Fibroblast of skin of abdomen (primary cell): Measurements from ENCODE around the gene SLC16A4.
"Not testable (repeated sequence)": the region's sequence is repeated elsewhere in the genome, so short reads cannot be mapped to it uniquely, and the experiment has no call there.

Source experiments
- DNase-seq: peaks from one replicate; pipeline ENCODE4 v3.0.0-alpha.2; 2013

SLC16A4 gene

DNA sequence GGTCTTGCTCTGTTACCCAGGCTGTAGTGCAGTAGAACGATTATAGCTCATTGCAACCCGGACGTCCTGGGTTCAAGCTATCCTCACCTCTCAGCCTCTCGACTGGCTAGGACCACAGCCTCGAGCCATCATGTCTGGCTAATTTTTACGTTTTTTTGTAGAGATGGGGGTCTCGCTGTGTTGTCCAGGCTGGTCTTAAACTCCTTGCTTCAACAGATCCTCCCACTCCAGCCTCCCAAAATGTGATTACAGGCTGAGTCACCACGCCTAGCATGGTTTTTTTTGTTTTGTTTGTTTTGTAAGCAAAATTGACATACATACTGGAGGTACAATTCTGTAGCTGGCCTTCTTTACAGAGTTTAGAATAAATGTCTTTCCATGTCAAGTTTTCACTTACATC, 17.7 kb upstream of the SLC16A4 start:
- no peak for DNase-seq

DNA sequence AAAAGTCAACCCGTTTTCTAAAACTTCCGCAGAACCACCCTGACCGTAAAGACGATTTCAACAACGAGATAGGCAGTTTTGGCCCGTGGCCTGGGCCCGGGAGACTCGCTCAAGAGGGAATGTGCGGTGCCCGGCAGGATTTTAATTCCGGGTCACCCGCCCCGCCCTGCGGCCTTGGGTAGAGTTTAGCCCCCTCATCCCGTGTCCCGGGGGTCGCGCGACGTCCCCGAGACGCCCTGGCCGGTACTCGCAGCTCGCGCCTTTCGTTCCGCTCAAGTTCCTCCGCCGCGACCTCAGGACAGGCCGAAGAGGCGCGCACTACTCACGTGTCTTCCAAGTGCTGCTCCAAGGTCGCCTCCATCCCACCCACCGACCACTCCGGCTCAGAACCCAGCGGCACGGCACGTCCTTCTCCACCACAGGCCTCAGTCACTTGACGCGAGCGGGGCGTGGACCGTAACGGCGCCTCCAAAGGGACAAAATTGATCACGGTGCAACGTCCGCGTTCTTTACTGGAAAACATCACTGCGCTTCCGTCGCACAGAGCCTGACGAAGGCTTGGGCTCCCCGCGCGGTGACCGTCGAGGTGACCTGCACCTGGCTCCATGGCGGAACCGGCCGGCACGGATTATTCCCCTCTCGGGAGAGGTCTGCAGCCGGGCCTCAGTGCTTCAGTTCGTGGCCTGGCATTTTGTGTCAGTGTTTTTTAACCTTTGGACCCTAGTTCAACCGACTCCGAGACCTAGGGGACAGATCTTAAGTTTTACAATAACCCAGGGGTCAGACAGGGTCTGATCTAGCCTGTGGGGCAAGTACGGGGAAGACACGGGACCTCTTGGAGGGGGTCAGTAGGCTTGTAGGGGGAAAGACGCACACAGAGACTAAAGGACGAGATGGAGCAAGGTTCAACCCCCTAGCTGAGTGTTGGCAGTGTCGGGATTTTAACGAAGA, 16.7 kb upstream of the SLC16A4 start, which contains the start of gene LAMTOR5:
Gene LAMTOR5, minus strand, starts transcription at position 435 of the 951 bp plus-strand sequence. Its CDS starts 74 bp downstream, at position 361.
- peak; percentile 92 for DNase-seq

DNA sequence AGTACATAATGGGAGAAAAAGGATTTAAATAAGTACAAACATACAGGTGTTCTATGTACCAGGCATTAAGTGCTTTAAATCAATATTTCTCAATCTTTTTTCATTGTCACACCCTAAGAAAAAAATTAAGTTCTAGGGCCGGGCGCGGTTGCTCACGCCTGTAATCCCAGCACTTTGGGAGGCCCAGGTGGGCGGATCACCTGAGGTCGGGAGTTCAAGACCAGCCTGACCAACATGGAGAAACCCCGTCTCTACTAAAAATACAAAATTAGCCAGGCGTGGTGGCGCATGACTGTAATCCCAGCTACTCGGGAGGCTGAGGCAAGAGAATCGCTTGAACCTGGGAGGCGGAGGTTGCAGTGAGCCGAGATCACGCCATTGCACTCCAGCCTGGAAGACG, 15.6 kb upstream of the SLC16A4 start:
- not testable (repeated sequence) for DNase-seq

DNA sequence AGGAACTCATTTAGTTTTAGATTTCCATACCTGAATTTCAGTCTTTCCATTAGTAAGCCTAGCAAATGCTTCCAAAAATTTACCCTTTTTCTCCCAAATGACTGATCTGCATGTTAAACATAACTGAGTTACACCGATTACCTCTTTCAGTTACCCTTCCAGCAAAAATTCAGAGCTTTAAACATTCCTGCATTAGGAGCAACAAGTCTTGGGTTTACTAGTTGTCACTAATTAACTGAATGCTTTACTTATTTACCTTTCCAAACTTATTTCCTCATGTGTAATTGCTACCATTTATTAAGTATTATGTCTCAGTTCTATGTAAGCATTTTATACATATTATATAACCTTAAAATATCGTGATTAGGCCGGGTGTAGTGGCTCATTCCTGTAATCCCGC, 13.6 kb upstream of the SLC16A4 start:
- DNase-seq = no peak

DNA sequence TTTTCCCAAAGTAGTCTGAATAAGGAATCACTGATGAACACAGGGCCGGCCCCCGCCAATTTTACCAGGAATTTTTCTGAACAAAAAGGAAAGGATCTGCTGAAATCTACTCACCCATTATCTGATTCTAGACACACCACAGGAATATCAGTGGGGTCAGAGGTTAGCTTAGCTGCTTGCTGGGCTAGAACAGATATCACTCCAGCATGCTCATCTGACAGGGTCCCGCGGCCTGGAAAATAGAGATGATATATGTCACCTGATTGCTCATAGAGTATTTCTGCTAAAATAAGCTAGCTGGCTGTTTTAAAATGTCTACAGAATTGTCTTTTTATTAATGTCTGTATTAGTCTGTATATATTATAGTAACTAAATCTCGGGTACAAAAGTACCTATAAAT, 13.0 kb upstream of the SLC16A4 start:
- no peak for DNase-seq

DNA sequence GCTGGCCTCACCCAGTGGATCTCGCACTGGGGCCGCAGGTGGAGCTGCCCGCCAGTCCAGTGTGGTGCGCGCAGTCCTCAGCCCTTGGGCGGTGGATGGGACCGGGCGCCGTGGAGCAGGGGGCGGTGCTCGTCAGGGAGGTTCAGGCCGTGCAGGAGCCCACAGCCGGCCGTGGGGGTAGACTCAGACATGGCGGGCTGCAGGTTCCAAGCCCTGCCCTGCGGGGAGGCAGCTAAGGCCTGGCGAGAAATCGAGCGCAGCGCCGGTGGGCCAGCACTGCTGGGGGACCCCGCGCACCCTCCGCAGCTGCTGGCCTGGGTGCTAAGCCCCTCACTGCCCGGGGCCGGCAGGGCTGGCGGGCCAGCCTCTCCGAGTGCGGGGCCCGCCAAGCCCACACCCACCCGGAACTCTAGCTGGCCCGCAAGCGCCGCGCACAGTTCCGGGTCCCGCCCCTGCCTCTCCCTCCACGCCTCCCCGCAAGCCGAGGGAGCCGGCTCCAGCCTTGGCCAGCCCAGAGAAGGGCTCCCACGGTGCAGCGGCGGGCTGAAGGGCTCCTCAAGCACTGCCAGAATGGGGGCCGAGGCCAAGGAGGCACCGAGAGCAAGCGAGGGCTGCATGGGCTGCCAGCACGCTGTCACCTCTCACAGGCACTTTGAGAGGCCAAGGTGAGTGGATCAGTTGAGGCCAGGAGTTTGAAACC, 5.6 kb upstream of the SLC16A4 start:
- not testable (repeated sequence) for DNase-seq

DNA sequence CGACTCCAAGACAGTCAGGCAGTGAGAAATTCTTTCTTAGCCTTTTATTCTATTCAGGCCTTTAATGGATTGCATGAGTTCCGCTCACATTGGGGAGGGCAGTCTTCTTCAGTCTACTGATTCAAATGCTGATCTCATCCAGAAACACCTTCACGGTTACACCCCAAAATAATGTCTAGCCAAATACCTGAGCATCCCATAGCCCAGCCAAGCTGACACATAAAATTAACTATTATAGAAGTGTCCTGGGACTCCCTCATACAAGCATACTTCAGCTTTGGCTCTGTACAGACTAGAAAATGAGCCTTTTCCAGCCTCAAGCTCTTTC, 3.6 kb upstream of the SLC16A4 start:
- DNase-seq = no peak

DNA sequence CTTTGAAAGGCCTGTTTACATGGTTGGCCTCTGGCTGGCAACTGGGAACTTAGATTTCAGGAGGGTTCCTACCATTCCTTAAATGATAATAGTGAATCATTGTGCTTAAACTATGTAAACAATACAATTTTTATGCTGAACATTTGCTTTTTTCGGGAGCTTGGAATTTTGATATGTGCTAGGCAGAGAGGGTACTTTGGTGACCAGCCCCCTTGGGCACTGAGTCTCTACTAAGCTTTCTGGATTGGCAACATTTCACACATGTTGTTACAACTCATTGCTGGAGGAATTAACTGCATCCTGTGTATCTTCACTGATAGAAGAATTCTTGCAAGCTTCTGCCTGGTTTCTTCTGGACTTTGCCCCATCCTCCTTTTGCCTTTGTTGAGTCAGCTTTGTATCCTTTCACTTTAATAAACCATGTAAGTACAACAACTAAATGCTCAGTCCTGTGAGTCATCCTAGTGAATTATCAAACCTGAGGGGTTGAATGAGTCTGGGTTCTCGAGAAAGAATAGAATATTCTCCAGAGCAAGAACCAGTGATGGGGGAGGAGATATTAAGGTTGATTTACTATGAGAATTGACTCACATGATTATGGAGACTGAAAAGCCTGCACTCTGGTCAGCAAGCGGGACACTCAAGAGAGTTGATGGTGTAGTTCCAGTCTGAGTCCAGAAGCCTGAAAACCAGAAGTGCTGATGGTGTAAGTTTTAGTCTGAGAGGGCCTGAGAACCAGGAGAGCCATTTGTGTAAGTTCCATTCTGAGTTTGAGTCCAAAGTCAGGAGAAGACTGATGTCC, 3.1 kb upstream of the SLC16A4 start:
- DNase-seq = peak; percentile 74

DNA sequence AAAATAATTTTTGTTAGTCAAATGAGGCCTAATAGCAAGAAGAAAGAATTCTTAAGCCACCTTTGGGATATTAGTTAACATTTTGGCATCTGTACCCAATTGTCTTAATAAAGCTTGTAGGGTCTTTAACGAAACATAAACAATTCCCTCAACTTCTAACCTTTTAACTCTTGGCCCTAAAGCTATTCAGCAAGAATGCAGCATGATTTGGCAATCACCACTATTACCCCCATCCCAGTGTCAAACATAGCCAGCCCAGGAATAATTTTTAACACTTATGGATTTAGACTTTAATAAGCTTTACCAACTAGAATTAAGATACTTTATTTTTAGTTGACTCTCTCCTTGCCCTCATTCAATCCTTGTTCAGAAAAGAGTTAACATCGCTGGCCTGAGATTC, 2.5 kb upstream of the SLC16A4 start:
- DNase-seq = no peak

DNA sequence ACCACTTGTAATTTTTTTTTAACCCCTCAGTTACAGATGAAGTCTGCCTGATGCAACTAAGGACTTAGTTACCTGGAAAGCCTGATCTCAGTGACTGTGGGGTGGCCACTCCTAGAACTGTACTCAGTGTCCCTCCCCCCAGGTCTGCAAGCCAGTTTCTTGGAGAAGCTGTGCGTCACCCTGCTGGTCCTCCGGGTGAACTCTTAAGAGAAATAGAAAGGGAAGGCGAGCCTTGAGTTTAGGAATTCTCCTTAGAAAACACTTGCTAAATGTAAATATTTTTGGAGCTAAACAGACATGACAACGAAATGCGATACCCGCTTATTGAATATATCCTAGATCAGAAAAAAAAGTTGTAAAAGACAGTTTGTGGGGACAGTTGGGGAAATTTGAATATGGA, 730 bp downstream of the SLC16A4 start:
- peak; percentile 64 for DNase-seq

DNA sequence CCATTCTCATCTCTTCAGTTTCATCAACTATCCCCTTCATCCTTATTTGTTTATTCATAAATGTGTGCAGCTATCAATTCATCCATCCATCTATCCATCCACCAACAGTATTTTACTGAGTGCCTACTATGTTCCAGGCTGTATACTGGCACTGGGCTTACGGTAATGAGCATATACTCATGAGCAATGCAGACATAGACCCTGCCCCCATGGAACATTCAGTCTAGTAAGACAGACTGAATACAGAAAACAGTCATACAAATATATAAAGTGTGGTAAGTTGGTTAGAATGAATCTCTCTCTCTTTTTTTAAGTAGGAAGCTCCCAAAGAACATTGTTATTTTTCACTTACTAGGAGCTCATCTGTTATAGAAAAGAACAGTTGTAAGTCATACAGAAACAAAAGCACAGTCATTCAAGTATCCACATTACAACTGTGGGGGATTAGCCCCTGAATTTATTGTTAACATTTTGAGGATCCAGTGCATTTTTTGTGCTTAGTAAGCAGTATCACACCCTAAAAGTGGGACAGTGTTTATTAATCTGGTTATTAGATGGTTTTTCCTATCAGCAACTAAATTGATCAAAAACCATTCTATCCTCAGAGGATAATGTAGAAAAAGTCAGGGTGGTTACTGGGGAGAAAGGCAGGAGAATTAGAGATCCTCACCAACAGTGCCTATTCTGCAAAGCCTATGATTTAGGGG, 3.6 kb downstream of the SLC16A4 start:
- no peak for DNase-seq

DNA sequence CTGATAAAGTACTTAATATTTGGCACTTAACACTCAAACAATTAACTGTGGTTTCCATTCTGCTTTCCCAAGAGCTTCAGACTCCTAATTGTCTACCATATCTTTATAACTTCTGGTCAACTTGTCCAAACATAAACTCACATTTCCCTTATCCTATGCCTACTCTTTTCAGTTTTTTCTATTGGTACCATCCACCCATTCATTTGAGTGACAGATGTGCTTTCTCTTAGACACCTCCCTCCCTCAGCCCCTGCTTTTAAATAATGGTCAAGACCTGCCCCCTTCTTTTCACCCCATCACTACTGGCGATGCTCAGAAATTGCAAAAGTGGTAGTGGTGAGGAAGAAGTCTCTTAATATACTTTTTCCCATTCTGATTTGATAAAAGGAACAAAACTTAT, 5.5 kb downstream of the SLC16A4 start:
- no peak for DNase-seq

DNA sequence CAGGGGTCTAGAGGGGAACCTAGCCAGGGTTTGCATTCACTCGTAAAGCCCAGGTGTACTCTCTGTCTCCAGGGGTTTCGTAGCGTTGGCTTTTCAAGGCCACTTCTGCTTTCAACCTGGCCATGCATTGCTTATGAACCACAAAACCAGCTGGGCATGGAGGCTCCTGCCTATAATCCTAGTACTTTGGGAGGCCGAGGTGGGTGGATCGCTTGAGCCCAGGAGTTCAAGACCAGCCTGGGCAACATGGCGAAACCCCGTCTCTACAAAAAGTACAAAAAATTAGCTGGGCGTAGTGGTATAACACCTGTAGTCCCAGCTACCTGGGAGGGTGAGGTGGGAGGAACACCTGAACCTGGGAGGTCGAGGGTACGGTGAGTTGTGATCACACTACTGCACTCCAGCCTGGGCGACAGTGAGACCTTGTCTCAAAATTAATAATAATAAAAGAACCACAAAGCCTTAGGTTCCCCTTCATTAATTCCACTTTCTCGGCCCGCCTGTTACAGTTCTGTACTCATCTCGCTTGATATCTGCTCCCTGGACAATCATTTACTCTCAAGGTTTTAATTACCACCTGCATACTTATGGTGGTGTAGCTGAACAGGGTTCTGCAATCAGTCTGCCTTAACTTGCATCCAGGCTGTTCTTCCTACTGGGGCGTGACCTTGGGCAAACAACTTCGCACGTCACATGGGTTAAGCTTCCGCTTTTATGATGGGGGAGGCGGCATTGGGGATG, 6.1 kb downstream of the SLC16A4 start:
- no peak for DNase-seq

DNA sequence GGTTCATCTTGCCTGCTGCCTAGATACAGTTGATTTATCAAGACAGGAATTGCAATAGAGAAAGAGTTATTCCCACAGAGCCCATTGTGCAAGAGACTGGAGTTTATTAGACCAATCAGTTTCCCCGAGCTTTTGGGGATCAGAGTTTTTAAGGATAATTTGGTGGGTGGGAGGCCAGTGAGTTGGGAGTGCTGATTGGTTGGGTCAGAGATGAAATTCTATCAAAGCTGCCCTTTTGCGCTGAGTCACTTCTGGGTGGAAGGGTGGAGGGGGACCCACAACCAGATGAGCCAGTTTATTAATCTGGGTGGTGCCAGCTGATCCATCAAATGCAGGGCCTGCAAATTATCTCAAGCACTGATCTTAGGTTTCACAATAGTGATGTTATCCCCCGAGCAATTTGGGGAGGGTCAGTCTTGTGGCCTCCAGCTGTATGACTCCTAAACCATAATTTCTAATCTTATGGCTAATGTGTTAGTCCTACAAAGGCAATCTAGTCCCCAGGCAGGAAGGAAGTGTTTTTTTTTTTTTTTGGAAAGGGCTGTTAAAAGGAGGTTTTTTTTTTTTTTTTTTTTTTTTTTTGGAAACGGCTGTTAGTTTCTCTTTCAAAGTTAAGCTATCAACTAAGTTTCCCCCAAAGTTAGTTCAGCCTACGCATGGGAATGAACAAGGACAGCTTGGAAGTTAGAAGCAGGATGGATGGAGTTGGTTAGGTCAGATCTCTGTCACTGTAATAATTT, 7.4 kb downstream of the SLC16A4 start:
- DNase-seq = no peak

DNA sequence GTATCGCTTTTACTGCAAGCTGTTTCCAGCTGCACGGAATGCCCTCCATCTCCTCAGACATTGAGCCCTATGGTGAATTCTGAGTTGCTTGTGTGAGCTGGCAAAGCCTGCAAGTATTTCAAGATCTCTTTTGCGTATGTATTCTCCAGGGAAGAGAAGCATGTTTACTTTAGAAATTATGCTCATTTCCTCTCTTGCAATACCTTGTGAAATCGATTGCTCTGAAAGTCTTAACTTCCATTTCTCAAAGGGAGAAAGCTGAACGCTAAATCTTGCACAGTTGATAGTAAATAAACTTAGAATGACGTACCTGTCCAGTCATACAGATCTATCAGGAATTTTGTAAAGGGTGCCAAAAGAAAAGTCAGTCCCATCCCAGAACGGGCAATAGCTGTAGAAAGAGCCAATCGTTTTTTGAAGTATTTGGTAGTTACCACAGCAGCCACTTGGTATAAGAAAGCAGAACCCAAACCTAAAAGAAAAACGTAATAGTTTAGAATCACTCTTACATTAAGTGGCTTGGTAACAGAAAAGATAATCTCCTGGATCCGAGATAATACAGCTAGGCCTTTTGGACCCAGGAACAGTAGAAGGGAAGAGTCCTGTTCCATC, 10.0 kb downstream of the SLC16A4 start:
- DNase-seq = peak; percentile 24

DNA sequence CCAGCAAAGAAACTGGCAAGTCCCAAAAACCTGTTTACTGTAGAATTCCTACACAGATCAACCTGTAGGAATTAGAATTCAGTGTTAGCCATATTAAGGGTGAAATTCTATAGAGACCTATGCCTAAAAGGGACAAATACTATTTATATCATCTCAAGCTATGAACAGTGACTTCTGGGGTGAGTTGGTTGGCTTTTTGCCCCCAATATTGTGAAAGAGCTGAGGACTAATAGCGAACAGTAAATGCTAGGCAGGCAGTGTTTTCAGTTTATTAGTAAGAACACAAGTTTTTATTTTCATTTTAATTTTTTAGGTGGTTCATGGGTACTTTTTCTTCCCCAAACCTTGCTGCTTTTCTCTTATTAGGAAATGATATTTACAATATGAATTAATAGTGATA, 15.3 kb downstream of the SLC16A4 start:
- no peak for DNase-seq

DNA sequence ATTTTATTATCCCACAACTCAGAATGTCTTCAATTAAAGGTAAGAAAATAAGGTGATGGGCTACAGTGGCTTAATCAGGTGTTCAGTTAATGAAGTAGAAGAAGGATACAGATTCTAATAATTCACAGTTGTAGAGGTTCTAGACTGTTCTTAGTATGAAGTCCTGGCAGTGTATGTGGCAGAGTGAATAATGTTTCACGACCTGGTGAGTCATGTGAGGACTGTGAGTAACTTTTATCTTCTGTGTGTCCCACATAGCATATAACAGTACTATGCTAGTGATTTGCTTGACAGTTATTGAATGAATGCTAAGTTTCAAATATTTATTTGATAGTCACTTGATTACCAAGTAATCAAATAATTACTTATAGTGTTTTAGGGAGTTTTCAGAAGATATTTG, 20.0 kb downstream of the SLC16A4 start:
- peak; percentile 48 for DNase-seq

DNA sequence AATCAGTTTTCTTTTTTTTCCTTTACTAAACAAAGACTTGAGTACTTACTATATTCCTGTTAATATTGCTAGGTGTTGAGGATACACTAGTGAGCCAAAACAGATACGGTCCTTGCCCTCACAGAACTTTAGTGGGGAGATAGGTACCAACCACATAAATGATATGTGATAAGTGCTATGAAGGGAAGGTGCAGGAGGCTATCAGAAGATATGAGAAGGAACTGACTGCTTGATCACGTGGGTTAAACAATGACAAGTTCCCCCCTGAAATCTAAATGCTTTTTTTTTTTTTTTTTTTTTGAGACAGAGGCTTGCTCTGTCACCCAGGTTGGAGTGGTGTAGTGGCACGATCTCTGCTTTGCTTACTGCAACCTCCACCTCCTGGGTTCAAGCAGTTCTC, 26.6 kb downstream of the SLC16A4 start:
- no peak for DNase-seq

DNA sequence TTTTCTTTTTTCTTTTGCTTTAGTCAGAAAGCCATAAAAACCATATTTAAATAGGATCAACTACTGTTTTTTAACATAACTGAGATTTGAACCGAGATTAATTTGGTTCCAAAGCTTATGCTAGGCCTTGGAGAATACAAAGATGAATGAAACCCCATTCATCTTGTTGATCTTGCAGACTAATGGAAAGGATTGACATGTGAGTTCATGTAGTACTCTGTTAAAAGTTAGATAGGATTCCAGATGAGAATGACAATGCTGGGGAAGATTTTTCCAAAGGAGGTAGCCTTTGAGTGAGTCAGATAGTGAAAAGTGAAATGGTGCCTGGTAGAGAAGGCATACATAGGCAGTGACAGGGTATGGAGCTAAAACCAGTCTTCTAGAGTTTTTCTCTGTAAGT, 29.0 kb downstream of the SLC16A4 start:
- DNase-seq = no peak

DNA sequence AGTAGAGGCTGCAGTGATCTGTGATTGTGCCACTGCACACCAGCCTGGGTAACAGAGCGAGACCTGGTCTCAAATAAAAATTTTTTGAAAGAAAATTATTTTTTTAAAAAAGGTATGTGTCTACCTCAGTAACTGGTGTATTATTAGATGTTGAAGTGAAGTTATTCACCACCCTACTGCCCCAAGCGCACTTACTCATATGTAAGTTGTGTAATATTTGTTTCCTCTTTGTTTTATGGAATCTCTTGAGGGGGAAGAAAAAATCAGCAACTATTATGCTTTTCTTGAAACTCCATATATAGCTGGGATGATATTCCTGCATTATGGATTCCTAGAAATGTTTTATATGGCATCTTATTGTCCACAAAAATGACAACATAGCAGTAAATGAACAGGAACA, 30.4 kb downstream of the SLC16A4 start:
- DNase-seq = no peak

DNA sequence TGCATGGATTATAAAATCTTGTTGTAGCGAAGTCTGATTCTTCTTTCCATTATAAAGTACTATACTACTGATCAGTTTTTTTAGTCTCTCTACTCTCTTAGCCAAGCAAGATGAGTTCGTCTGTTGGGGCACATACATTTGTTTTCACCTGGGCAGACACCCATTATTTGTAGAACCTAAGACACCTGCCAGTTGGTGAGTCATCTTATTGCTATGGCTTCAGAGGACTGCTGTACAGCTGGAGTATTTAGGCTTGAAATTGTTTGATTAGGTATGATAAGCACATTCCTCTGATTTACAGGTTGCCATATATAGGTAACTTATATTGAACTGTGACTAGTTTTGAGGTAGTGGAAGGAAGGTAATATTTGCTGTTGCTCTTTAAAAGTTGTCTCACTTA, 34.4 kb downstream of the SLC16A4 start:
- no peak for DNase-seq
